NCI-H2081 treated with DMSO at 0.1 percent for 48 hours (cell line): ENCODE results near the gene IRF2BP2.
"Not testable (repeated sequence)": the region's sequence is repeated elsewhere in the genome, so short reads cannot be mapped to it uniquely, and the experiment has no call there.

ENCODE experiments used
- DNase-seq: peaks from one replicate; lab custom pipeline; 2025; lab: John Stamatoyannopoulos, UW

Gene IRF2BP2

GRCh38 chr1:234601301-234602017 lies 8.5 kb downstream of the IRF2BP2 start:
- no peak for DNase-seq

GRCh38 chr1:234600418-234601281 lies 9.3 kb downstream of the IRF2BP2 start:
- DNase-seq, result no peak

- DNase-seq, result peak; percentile 89
These were observed 10.2 kb downstream of the IRF2BP2 start for GRCh38 chr1:234599617-234600417.

GRCh38 chr1:234598974-234599616 lies 10.9 kb downstream of the IRF2BP2 start:
- DNase-seq, result no peak

GRCh38 chr1:234597894-234598293 lies 12.1 kb downstream of the IRF2BP2 start:
- DNase-seq, result peak; percentile 59

GRCh38 chr1:234595899-234596298 lies 14.1 kb downstream of the IRF2BP2 start:
- no peak for DNase-seq

GRCh38 chr1:234594575-234594974 lies 15.4 kb downstream of the IRF2BP2 start:
- DNase-seq, result not testable (repeated sequence)

- no peak for DNase-seq
These were observed 16.0 kb downstream of the IRF2BP2 start for GRCh38 chr1:234593771-234594504.

GRCh38 chr1:234593109-234593508 lies 16.9 kb downstream of the IRF2BP2 start:
- no peak for DNase-seq

GRCh38 chr1:234592240-234592639 lies 17.7 kb downstream of the IRF2BP2 start:
- DNase-seq, result no peak

- no peak for DNase-seq
These were observed 18.8 kb downstream of the IRF2BP2 start for GRCh38 chr1:234591131-234591530.

- no peak for DNase-seq
These were observed 19.9 kb downstream of the IRF2BP2 start for GRCh38 chr1:234589854-234590620.

- DNase-seq, result no peak
These were observed 20.7 kb downstream of the IRF2BP2 start for GRCh38 chr1:234589064-234589800.

- no peak for DNase-seq
These were observed 21.6 kb downstream of the IRF2BP2 start for GRCh38 chr1:234588386-234588785.

GRCh38 chr1:234586892-234587485 lies 23.0 kb downstream of the IRF2BP2 start:
- no peak for DNase-seq

GRCh38 chr1:234586304-234586703 lies 23.7 kb downstream of the IRF2BP2 start:
- no peak for DNase-seq

- no peak for DNase-seq
These were observed 24.5 kb downstream of the IRF2BP2 start for GRCh38 chr1:234585330-234586055.

- no peak for DNase-seq
These were observed 25.1 kb downstream of the IRF2BP2 start for GRCh38 chr1:234584926-234585325.

GRCh38 chr1:234584420-234584805 lies 25.6 kb downstream of the IRF2BP2 start:
- DNase-seq, result no peak
